T-helper 2 cell treated with Interferon-gamma antibody and Interleukin-4, amounts not matched to agents 5 μg/mL and 100 μg/mL, for 36 hours (primary cell): ENCODE results near the gene PMCH.
A peak's percentile ranks its signal among the peaks of the same experiment; 100 is the strongest.
"Not testable (repeated sequence)": the region's sequence is repeated elsewhere in the genome, so short reads cannot be mapped to it uniquely, and the experiment has no call there.

ENCODE experiments used
- DNase-seq: peaks from one replicate; pipeline ENCODE4 v3.0.0; 2021; ENCODE audit warnings: low spot score
- H3K27ac Mint-ChIP-seq: one replicate; pipeline ENCODE4 v1.8.0; 2021; ENCODE audit warnings: mild to moderate bottlenecking, mixed read lengths
- H3K27me3 Mint-ChIP-seq: one replicate; pipeline ENCODE4 v1.8.0; 2021; ENCODE audit warnings: low read depth, mixed read lengths
- H3K36me3 Mint-ChIP-seq: one replicate; pipeline ENCODE4 v1.8.0; 2021; ENCODE audit warnings: low read depth, mixed read lengths
- H3K4me1 Mint-ChIP-seq: one replicate; pipeline ENCODE4 v1.8.0; 2021; ENCODE audit warnings: low read depth, mixed read lengths
- H3K4me3 Mint-ChIP-seq: one replicate; pipeline ENCODE4 v1.8.0; 2022; ENCODE audit warnings: mild to moderate bottlenecking, moderate library complexity, mixed read lengths
- H3K9me3 Mint-ChIP-seq: one replicate; pipeline ENCODE4 v1.8.0; 2021; ENCODE audit warnings: mixed read lengths

The PMCH gene

GRCh38 chr12:102174117-102174516, 23.5 kb downstream of the PMCH start:
- H3K9me3 Mint-ChIP-seq: no peaks in the 10 kb centered on the region
- no peak overlapping the region for H3K27ac Mint-ChIP-seq
- peaks cover 28% of the 10 kb centered on the region for H3K36me3 Mint-ChIP-seq
- H3K4me1 Mint-ChIP-seq: peaks cover 2% of the 10 kb centered on the region
- no peak overlapping the region for H3K4me3 Mint-ChIP-seq
- DNase-seq: no peak
- no peaks in the 10 kb centered on the region for H3K27me3 Mint-ChIP-seq

GRCh38 chr12:102172436-102172835, 25.2 kb downstream of the PMCH start:
- no peak for DNase-seq
- Mint-ChIP-seq H3K9me3 (no peaks in the 10 kb centered on the region), H3K27ac (no peak overlapping the region), H3K27me3 (no peaks in the 10 kb centered on the region), H3K4me1 (peaks cover 15% of the 10 kb centered on the region), H3K36me3 (peaks cover 33% of the 10 kb centered on the region), H3K4me3 (no peak overlapping the region)

GRCh38 chr12:102171951-102172350, 25.7 kb downstream of the PMCH start:
- no peak for DNase-seq
- peaks cover 29% of the 10 kb centered on the region for H3K36me3 Mint-ChIP-seq
- no peaks in the 10 kb centered on the region for H3K9me3 Mint-ChIP-seq
- H3K27ac Mint-ChIP-seq: no peak overlapping the region
- H3K4me3 Mint-ChIP-seq: no peak overlapping the region
- peaks cover 18% of the 10 kb centered on the region for H3K4me1 Mint-ChIP-seq
- H3K27me3 Mint-ChIP-seq: no peaks in the 10 kb centered on the region

- H3K4me3 Mint-ChIP-seq: no peak overlapping the region
- H3K27ac Mint-ChIP-seq: no peak overlapping the region
Measured at GRCh38 chr12:102169922-102170621, 27.6 kb downstream of the PMCH start.

GRCh38 chr12:102167821-102168604, 29.6 kb downstream of the PMCH start:
- DNase-seq: no peak
- Mint-ChIP-seq H3K36me3 (peaks cover 37% of the 10 kb centered on the region), H3K27me3 (no peaks in the 10 kb centered on the region), H3K27ac (peak overlapping the region; percentile 64), H3K9me3 (no peaks in the 10 kb centered on the region), H3K4me1 (peaks cover 18% of the 10 kb centered on the region), H3K4me3 (peak overlapping the region; percentile 6)

More at GRCh38 chr12:102169922-102170621, 27.6 kb downstream of the PMCH start:
- Mint-ChIP-seq H3K27me3 (no peaks in the 10 kb centered on the region), H3K36me3 (peaks cover 34% of the 10 kb centered on the region), H3K9me3 (no peaks in the 10 kb centered on the region), H3K4me1 (peaks cover 18% of the 10 kb centered on the region)
- DNase-seq: no peak

- Mint-ChIP-seq H3K4me1 (peaks cover 11% of the 10 kb centered on the region), H3K27me3 (no peaks in the 10 kb centered on the region), H3K9me3 (no peaks in the 10 kb centered on the region), H3K4me3 (no peak overlapping the region), H3K27ac (no peak overlapping the region), H3K36me3 (peaks cover 25% of the 10 kb centered on the region)
- no peak for DNase-seq
Measured at GRCh38 chr12:102163383-102163782, 34.2 kb downstream of the PMCH start.

- not testable (repeated sequence) for H3K4me1 Mint-ChIP-seq, DNase-seq, H3K27me3 Mint-ChIP-seq, H3K9me3 Mint-ChIP-seq, H3K4me3 Mint-ChIP-seq, H3K27ac Mint-ChIP-seq
- peaks cover 24% of the 10 kb centered on the region for H3K36me3 Mint-ChIP-seq
Measured at GRCh38 chr12:102155206-102155605, 42.4 kb downstream of the PMCH start.

- not testable (repeated sequence) for DNase-seq, H3K4me3 Mint-ChIP-seq, H3K27me3 Mint-ChIP-seq, H3K27ac Mint-ChIP-seq, H3K9me3 Mint-ChIP-seq
- Mint-ChIP-seq H3K36me3 (peaks cover 34% of the 10 kb centered on the region), H3K4me1 (peaks cover 11% of the 10 kb centered on the region)
Measured at GRCh38 chr12:102147062-102147587, 50.5 kb downstream of the PMCH start.
